AG04450 (cell line): Measurements from ENCODE around the gene ITGAE. TPM values are rescaled to one million over a fixed set of nuclear protein-coding genes. Genes with fewer than 3 reads are reported as not detected.

Experiments used
- CTCF ChIA-PET: fragments of 300-600, 350-600 bp; formaldehyde crosslinking; extraction: SDS; loops from one replicate; lab custom pipeline; 2022; ENCODE audit warnings: antibody characterized with exemption, inconsistent platforms; lab: Charles Lee
- POLR2A ChIA-PET: fragments of 350-600 bp; formaldehyde crosslinking; extraction: SDS; loops from one replicate; lab custom pipeline; 2021; ENCODE audit warnings: antibody characterized with exemption, inconsistent platforms; lab: Yijun Ruan, JAX
- DNase-seq: peaks from one replicate; pipeline ENCODE4 v3.0.0-alpha.2; 2011; ENCODE audit warnings: low read depth, low spot score
- H3K27ac ChIP-seq: one replicate; pipeline ENCODE4 v1.5.1; 2012; ENCODE audit warnings: low read depth, low read length, control low read depth
- H3K27me3 ChIP-seq: one replicate; pipeline ENCODE4 v1.6.0; 2012; ENCODE audit warnings: low read length; ENCODE audit not compliant: control insufficient read depth, insufficient read depth
- H3K4me3 ChIP-seq: 2 replicates; pipeline ENCODE4 v1.5.1; 2011; ENCODE audit warnings: mild to moderate bottlenecking, low read depth, low read length, control low read depth
- H3K9me3 ChIP-seq: 2 replicates; pipeline ENCODE4 v1.5.1; 2012; ENCODE audit warnings: low read length; ENCODE audit not compliant: control insufficient read depth, insufficient read depth
- CTCF ChIP-seq: IDR thresholded peaks from 2 replicates; pipeline ENCODE4 v1.5.1; 2011; ENCODE audit warnings: low read depth, low read length, control low read depth, inconsistent platforms
- polyA plus RNA-seq: library from polyadenylated mRNA; depleted of rRNA; stranded (reverse); fragments of >200 nt; gene quantifications from 2 replicates; pipeline ENCODE4 v1.2.3, GENCODE V29; 2011

The ITGAE gene
- polyA plus RNA-seq, 1 experiment = 98.1 TPM

GRCh38 chr17:3719265-3719664 lies 81.7 kb downstream of the ITGAE start:
- Histone ChIP-seq H3K27ac (peak overlapping the region; percentile 21), H3K27me3 (no peaks in the 10 kb centered on the region), H3K4me3 (no peak overlapping the region), H3K9me3 (no peaks in the 10 kb centered on the region; the same call in 1 of the 2 replicates)
- DNase-seq = no peak
- TF ChIP-seq CTCF = no peak
- POLR2A ChIA-PET = interaction anchor here (0.5 to 1.4 kb wide), 4 partner anchors 25 to 860 kb away, joined by 3 to 8 read pairs (median 6); no protein-coding TSS in a partner anchor
- CTCF ChIA-PET = interaction anchor here (0.7 to 1.0 kb wide), 3 partner anchors 15 to 299 kb away, joined by 3 to 5 read pairs (median 4); no protein-coding TSS in a partner anchor

GRCh38 chr17:3718201-3718600 lies 82.8 kb downstream of the ITGAE start:
- no peaks in the 10 kb centered on the region for H3K27me3 ChIP-seq
- H3K27ac ChIP-seq = peak overlapping the region; percentile 21
- no peak overlapping the region for H3K4me3 ChIP-seq
- H3K9me3 ChIP-seq = no peaks in the 10 kb centered on the region; the same call in 1 of the 2 replicates
- no peak for DNase-seq
- CTCF ChIA-PET = no interaction called here
- POLR2A ChIA-PET = no interaction called here
- no peak for TF ChIP-seq CTCF

GRCh38 chr17:3715296-3715695 lies 85.7 kb downstream of the ITGAE start:
- DNase-seq = no peak
- no peak overlapping the region for H3K27ac ChIP-seq
- CTCF ChIA-PET = no interaction called here
- H3K27me3 ChIP-seq = no peaks in the 10 kb centered on the region
- no peaks in the 10 kb centered on the region for H3K9me3 ChIP-seq
- POLR2A ChIA-PET = no interaction called here
- no peak overlapping the region for H3K4me3 ChIP-seq
- TF ChIP-seq CTCF = no peak

- Histone ChIP-seq H3K4me3 (no peak overlapping the region), H3K9me3 (no peaks in the 10 kb centered on the region), H3K27me3 (no peaks in the 10 kb centered on the region), H3K27ac (no peak overlapping the region)
- POLR2A ChIA-PET = no interaction called here
- TF ChIP-seq CTCF = no peak
- DNase-seq = no peak
- CTCF ChIA-PET = no interaction called here
Measured at GRCh38 chr17:3712811-3713463, 88.1 kb downstream of the ITGAE start.

- POLR2A ChIA-PET = interaction anchor here (0.6 to 1.0 kb wide), 2 partner anchors 42 to 144 kb away, joined by 3 to 5 read pairs; no protein-coding TSS in a partner anchor
- no peak for DNase-seq
- TF ChIP-seq CTCF = no peak
- CTCF ChIA-PET = no interaction called here
- Histone ChIP-seq H3K9me3 (no peaks in the 10 kb centered on the region), H3K27me3 (no peaks in the 10 kb centered on the region), H3K4me3 (no peak overlapping the region), H3K27ac (no peak overlapping the region)
Measured at GRCh38 chr17:3710951-3711383, 90.0 kb downstream of the ITGAE start.
